Sciatic nerve (tissue), 2 donors: ENCODE measurements around the gene PSMD2. TPM values are rescaled to one million over a fixed set of nuclear protein-coding genes. Genes with fewer than 3 reads are reported as not detected.
A peak's percentile ranks its signal among the peaks of the same experiment; 100 is the strongest.
"Not testable (repeated sequence)": the region's sequence is repeated elsewhere in the genome, so short reads cannot be mapped to it uniquely, and the experiment has no call there.

Experiments used
- ATAC-seq: fragments of 200-7000 bp; cut with Tn5 transposase; one replicate; pipeline ENCODE4 v1.9.1; 2020; ENCODE audit warnings: mild to moderate bottlenecking, moderate library complexity
- DNase-seq: peaks from one replicate; pipeline ENCODE4 v3.0.0-alpha.2; 2020; ENCODE audit warnings: low spot score
- intact Hi-C: fragments of 100-400 bp; cut with DNase I; formaldehyde crosslinking; loops from one replicate; pipeline ENCODE4 v1.14.2; 2022
- total RNA-seq: library from RNA; stranded (reverse); fragmentation: NEBNext Ultra II Directional; extraction: Animal tissue kit (Norgen Biotek cat#: 25700); gene quantifications from one replicate; pipeline ENCODE4 v1.2.1, GENCODE V29; 2021
- donor health status: DM: no; HTN: no; CAD: no.
- donor health status: DM: no; HTN: no; CAD: no.

Gene PSMD2
- total RNA-seq, 1 donor from 2014 or later, result 122 TPM

- intact Hi-C loops, result no loop called here
- DNase-seq (no peak), ATAC-seq (peak; percentile 0)
Observed at GRCh38 chr3:184335291-184335660, 36.2 kb downstream of the PSMD2 start.

DNA sequence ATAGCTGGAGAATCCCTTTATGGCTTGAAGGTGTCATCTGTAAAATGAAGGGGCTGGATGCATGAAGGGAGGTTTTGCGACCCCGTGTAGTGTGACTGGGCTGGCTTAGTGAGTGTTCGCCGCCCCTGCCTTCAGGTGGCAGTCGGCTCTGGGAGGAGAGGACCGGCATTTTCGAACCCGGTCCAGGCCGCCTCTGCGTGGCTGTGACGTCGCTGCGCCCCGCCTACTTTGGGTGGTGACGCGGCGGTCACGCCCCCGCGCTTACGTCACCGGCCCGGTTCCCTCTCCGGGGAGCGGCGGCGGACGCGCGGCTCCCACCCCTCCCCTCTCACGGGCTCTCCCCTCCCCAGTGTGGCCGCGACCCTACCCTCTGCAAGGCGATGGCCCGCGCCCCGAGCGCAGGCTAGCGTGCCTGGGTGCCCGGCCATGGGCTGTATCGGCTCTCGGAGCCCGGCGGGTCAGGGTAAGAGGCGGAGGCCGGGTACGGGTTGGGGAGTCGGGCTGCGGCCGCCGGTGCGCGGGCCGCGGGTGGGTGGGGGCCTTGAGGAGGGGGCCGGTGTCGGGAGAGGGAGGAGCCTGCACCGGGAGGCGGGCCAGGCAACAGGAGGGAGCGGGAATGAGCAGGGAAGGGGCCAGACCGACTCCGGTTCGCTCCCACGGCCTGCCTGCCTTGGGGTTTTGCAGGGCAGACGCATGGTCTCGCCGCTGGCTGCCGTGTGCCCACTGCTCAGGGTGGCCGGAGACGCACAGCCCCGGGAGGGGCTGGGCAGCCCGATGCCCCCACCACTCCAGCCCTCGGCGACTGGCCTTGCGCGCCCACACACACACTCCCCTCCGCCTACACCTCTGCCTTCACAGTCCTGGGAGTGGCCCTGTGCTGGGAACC lies 36.9 kb downstream of the PSMD2 start:
- DNase-seq (peak; percentile 95), ATAC-seq (peak; percentile 80)
- intact Hi-C loops, result no loop called here

- ATAC-seq (peak; percentile 69), DNase-seq (no peak)
- intact Hi-C loops, result no loop called here
Observed at GRCh38 chr3:184336547-184337398, 37.7 kb downstream of the PSMD2 start.

- no peak for DNase-seq
- intact Hi-C loops, result no loop called here
- peak; percentile 41 for ATAC-seq
Observed at GRCh38 chr3:184337399-184337714, 38.3 kb downstream of the PSMD2 start, which contains the start of gene FAM131A. Gene FAM131A, plus strand, starts transcription at chr3:184337600. Its CDS starts 31 bp downstream, at chr3:184337631.

- intact Hi-C loops, result no loop called here
- no peak for ATAC-seq
- no peak for DNase-seq
Observed at GRCh38 chr3:184337981-184338380, 38.9 kb downstream of the PSMD2 start.

- ATAC-seq, result peak; percentile 78
- peak; percentile 92 for DNase-seq
- intact Hi-C loops, result no loop called here
Observed at GRCh38 chr3:184338511-184338945, 39.5 kb downstream of the PSMD2 start.

- intact Hi-C loops, result no loop called here
- DNase-seq, result no peak
- ATAC-seq, result no peak
Observed at GRCh38 chr3:184339001-184339400, 40.0 kb downstream of the PSMD2 start.

DNA sequence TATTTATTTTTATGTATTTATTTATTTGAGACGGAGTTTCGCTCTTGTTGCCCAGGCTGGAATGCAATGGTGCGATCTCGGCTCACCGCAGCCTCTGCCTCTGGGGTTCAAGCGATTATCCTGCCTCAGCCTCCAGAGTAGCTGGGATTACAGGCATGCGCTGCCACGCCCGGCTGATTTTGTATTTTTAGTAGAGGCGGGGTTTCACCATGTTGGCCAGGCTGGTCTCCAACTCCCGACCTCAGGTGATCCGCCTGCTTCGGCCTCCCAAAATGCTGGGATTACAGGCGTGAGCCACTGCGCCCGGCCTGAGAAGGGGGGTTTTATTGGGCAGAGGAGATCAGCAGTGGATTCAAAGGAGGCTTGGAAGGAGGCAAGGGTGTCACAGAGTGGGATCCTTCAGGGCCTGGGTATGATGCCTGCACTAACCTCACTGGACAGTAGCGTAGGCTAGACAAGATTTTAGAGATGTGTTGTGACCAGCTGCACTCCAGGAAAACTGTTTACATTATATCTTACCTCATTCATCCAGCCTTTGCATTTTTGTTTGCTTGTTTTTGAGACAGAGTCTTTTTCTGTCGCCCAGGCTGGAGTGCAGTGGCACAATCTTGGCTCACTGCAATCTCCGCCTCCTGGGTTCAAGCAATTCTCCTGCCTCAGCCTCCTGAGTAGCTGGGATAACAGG lies 40.6 kb downstream of the PSMD2 start:
- DNase-seq, intact Hi-C loops, ATAC-seq: not testable (repeated sequence)

GRCh38 chr3:184341925-184342324 lies 42.9 kb downstream of the PSMD2 start:
- ATAC-seq, result no peak
- intact Hi-C loops, result no loop called here
- no peak for DNase-seq

GRCh38 chr3:184343200-184343876 lies 44.3 kb downstream of the PSMD2 start:
- intact Hi-C loops, result no loop called here
- ATAC-seq, result no peak
- no peak for DNase-seq

DNA sequence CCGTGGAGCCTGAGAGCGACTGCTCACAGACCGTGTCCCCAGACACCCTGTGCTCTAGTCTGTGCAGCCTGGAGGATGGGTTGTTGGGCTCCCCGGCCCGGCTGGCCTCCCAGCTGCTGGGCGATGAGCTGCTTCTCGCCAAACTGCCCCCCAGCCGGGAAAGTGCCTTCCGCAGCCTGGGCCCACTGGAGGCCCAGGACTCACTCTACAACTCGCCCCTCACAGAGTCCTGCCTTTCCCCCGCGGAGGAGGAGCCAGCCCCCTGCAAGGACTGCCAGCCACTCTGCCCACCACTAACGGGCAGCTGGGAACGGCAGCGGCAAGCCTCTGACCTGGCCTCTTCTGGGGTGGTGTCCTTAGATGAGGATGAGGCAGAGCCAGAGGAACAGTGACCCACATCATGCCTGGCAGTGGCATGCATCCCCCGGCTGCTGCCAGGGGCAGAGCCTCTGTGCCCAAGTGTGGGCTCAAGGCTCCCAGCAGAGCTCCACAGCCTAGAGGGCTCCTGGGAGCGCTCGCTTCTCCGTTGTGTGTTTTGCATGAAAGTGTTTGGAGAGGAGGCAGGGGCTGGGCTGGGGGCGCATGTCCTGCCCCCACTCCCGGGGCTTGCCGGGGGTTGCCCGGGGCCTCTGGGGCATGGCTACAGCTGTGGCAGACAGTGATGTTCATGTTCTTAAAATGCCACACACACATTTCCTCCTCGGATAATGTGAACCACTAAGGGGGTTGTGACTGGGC lies 45.7 kb downstream of the PSMD2 start:
- no peak for DNase-seq
- intact Hi-C loops, result no loop called here
- no peak for ATAC-seq

DNA sequence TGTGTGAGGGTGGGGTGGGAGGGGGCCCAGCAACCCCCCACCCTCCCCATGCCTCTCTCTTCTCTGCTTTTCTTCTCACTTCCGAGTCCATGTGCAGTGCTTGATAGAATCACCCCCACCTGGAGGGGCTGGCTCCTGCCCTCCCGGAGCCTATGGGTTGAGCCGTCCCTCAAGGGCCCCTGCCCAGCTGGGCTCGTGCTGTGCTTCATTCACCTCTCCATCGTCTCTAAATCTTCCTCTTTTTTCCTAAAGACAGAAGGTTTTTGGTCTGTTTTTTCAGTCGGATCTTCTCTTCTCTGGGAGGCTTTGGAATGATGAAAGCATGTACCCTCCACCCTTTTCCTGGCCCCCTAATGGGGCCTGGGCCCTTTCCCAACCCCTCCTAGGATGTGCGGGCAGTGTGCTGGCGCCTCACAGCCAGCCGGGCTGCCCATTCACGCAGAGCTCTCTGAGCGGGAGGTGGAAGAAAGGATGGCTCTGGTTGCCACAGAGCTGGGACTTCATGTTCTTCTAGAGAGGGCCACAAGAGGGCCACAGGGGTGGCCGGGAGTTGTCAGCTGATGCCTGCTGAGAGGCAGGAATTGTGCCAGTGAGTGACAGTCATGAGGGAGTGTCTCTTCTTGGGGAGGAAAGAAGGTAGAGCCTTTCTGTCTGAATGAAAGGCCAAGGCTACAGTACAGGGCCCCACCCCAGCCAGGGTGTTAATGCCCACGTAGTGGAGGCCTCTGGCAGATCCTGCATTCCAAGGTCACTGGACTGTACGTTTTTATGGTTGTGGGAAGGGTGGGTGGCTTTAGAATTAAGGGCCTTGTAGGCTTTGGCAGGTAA lies 46.5 kb downstream of the PSMD2 start:
- DNase-seq (no peak), ATAC-seq (peak; percentile 68)
- intact Hi-C loops, result no loop called here

GRCh38 chr3:184346480-184347190 lies 47.6 kb downstream of the PSMD2 start:
- ATAC-seq, result no peak
- intact Hi-C loops, result no loop called here
- no peak for DNase-seq

GRCh38 chr3:184347321-184348056 lies 48.4 kb downstream of the PSMD2 start:
- intact Hi-C loops, result no loop called here
- no peak for DNase-seq
- no peak for ATAC-seq

- intact Hi-C loops, result no loop called here
- no peak for ATAC-seq
- no peak for DNase-seq
Observed at GRCh38 chr3:184348057-184348382, 49.0 kb downstream of the PSMD2 start.
